K562 (cell line): ENCODE measurements around the gene ZNF222.

ENCODE experiments used
- UBTF ChIP-seq, 2 experiments: IDR thresholded peaks; 2 replicates each; pipeline ENCODE4 v1.6.1; 2012; ENCODE audit warnings: improper control_type of control experiment in 2 of 2, low read depth in 2 of 2, low read length in 2 of 2, borderline replicate concordance in 1 of 2
- ZNF282 ChIP-seq: sonication (generic); formaldehyde crosslinking; IDR thresholded peaks from 2 replicates; pipeline ENCODE4 v1.8.1; 2023; ENCODE audit warnings: missing genetic modification reagents

- TF ChIP-seq UBTF (IDR thresholded peaks at IDR 0.05; ENCODE audit: borderline replicate concordance in 1 of 2, low read depth in 2 of 2, low read length in 2 of 2) (no peak), ZNF282 (no peak)
Observed at GRCh38 chr19:44005973-44006372, 19.2 kb upstream of the ZNF222 start.
